ENCODE results near the gene WNT6. TPM values are rescaled to one million over a fixed set of nuclear protein-coding genes. Genes with fewer than 3 reads are reported as not detected.

Gene WNT6
- total RNA-seq, 1 experiment from 2014 or later: 0.33 TPM

- Histone ChIP-seq H3K9me2 (ENCODE audit: insufficient read depth) (no peaks in the 10 kb centered on the region), H3K27ac (no peak overlapping the region), H3K27me3 (ENCODE audit: insufficient read depth, low read depth) (no peaks in the 10 kb centered on the region), H3K4me3 (no peak overlapping the region), H4K20me1 (ENCODE audit: insufficient read depth) (no peaks in the 10 kb centered on the region), H3K4me1 (replicated peaks; ENCODE audit: insufficient read depth) (peaks cover 2% of the 10 kb centered on the region; the same call in 1 of the 2 replicates), H3K4me2 (no peak overlapping the region), H3K36me3 (ENCODE audit: low read depth) (no peaks in the 10 kb centered on the region), H2AFZ (no peak overlapping the region), H3K9me3 (ENCODE audit: insufficient read depth, low read depth) (no peaks in the 10 kb centered on the region), H3K79me2 (ENCODE audit: low read depth) (no peaks in the 10 kb centered on the region), H3F3A (ENCODE audit: insufficient read depth, low read depth) (0 out of 2 replicates have a peak, but pooled peaks cover 2% of the 10 kb centered on the region)
- TF ChIP-seq EZH2 (IDR thresholded peaks at IDR 0.05; ENCODE audit: low read depth) (no peak), CTCF (conservative IDR thresholded peaks at IDR 0.05) (no peak)
- intact Hi-C loops (cut with micrococcal nuclease; ENCODE audit: unreplicated experiment): no loop called here
- ChIA-PET CTCF (no interaction called here), POLR2A (ENCODE audit: unreplicated experiment) (no interaction called here)
- DNase-seq: no peak
- BruUV-seq (replicated peaks): no TSS peak
Observed at GRCh38 chr2:218821605-218822211, 37.9 kb upstream of the WNT6 start.

GRCh38 chr2:218822622-218823021, 37.0 kb upstream of the WNT6 start:
- Histone ChIP-seq H2AFZ (no peak overlapping the region), H3K9me2 (ENCODE audit: insufficient read depth) (no peaks in the 10 kb centered on the region), H3K36me3 (ENCODE audit: low read depth) (no peaks in the 10 kb centered on the region), H3K79me2 (ENCODE audit: low read depth) (no peaks in the 10 kb centered on the region), H3K27me3 (ENCODE audit: insufficient read depth, low read depth) (no peaks in the 10 kb centered on the region; the same call in 1 of the 2 replicates), H4K20me1 (ENCODE audit: insufficient read depth) (no peaks in the 10 kb centered on the region), H3F3A (ENCODE audit: insufficient read depth, low read depth) (0 out of 2 replicates have a peak, but pooled peaks cover 2% of the 10 kb centered on the region), H3K4me2 (no peak overlapping the region), H3K4me3 (no peak overlapping the region), H3K4me1 (replicated peaks; ENCODE audit: insufficient read depth) (no peaks in the 10 kb centered on the region), H3K27ac (no peak overlapping the region), H3K9me3 (ENCODE audit: insufficient read depth, low read depth) (no peaks in the 10 kb centered on the region)
- ChIA-PET POLR2A (ENCODE audit: unreplicated experiment) (no interaction called here), CTCF (no interaction called here)
- BruUV-seq (replicated peaks): no TSS peak
- DNase-seq: no peak
- intact Hi-C loops (cut with micrococcal nuclease; ENCODE audit: unreplicated experiment): no loop called here
- TF ChIP-seq CTCF (conservative IDR thresholded peaks at IDR 0.05) (no peak), EZH2 (IDR thresholded peaks at IDR 0.05; ENCODE audit: low read depth) (no peak)

GRCh38 chr2:218823196-218823855, 36.3 kb upstream of the WNT6 start:
- H3K4me2 ChIP-seq: no peak overlapping the region
- no peaks in the 10 kb centered on the region for H4K20me1 ChIP-seq (ENCODE audit: insufficient read depth)
- no peaks in the 10 kb centered on the region for H3K79me2 ChIP-seq (ENCODE audit: low read depth)
- no peaks in the 10 kb centered on the region; the same call in 1 of the 2 replicates for H3K27me3 ChIP-seq (ENCODE audit: insufficient read depth, low read depth)
- no peaks in the 10 kb centered on the region for H3K4me1 ChIP-seq (replicated peaks; ENCODE audit: insufficient read depth)
- BruUV-seq (replicated peaks): no TSS peak
- TF ChIP-seq CTCF (conservative IDR thresholded peaks at IDR 0.05) (no peak), EZH2 (IDR thresholded peaks at IDR 0.05; ENCODE audit: low read depth) (no peak)
- H3K36me3 ChIP-seq (ENCODE audit: low read depth): no peaks in the 10 kb centered on the region
- H2AFZ ChIP-seq: no peak overlapping the region
- H3K4me3 ChIP-seq: no peak overlapping the region
- CTCF ChIA-PET: interaction anchor here (0.7 kb wide), 1 partner anchor 24 kb away, joined by 3 read pairs; no protein-coding TSS in a partner anchor
- POLR2A ChIA-PET (ENCODE audit: unreplicated experiment): no interaction called here
- no peak for DNase-seq
- no peaks in the 10 kb centered on the region for H3K9me3 ChIP-seq (ENCODE audit: insufficient read depth, low read depth)
- H3F3A ChIP-seq (ENCODE audit: insufficient read depth, low read depth): 0 out of 2 replicates have a peak, but pooled peaks cover 2% of the 10 kb centered on the region
- intact Hi-C loops (cut with micrococcal nuclease; ENCODE audit: unreplicated experiment): no loop called here
- H3K27ac ChIP-seq: no peak overlapping the region
- no peaks in the 10 kb centered on the region for H3K9me2 ChIP-seq (ENCODE audit: insufficient read depth)

Data from PC-9 (cell line).